Neural progenitor cell (in vitro differentiated cells): ENCODE measurements around the gene AMMECR1. TPM values are rescaled to one million over a fixed set of nuclear protein-coding genes. Genes with fewer than 3 reads are reported as not detected.
"Not testable (repeated sequence)": the region's sequence is repeated elsewhere in the genome, so short reads cannot be mapped to it uniquely, and the experiment has no call there.

Source experiments
- DNase-seq: peaks from one replicate; pipeline ENCODE4 v3.0.0-alpha.2; 2016; ENCODE audit warnings: low spot score
- H2AFZ ChIP-seq: fragments of 200-600 bp; sonication (generic); replicated peaks from 2 replicates; pipeline ENCODE4 v1.6.1; 2016; ENCODE audit warnings: antibody characterized with exemption
- H3F3A ChIP-seq: fragments of 200-600 bp; sonication (generic); 2 replicates; pipeline ENCODE4 v1.6.1; 2016; ENCODE audit warnings: antibody characterized with exemption, low read depth
- H3K27ac ChIP-seq: fragments of 200-600 bp; sonication (generic); 2 replicates; pipeline ENCODE4 v1.5.1; 2016; ENCODE audit warnings: mild to moderate bottlenecking
- H3K27me3 ChIP-seq: fragments of 200-600 bp; sonication (generic); 2 replicates; pipeline ENCODE4 v1.6.1; 2016; ENCODE audit warnings: mild to moderate bottlenecking, moderate library complexity
- H3K36me3 ChIP-seq: fragments of 200-600 bp; sonication (generic); 2 replicates; pipeline ENCODE4 v1.5.1; 2016
- H3K4me1 ChIP-seq: fragments of 200-600 bp; sonication (generic); 2 replicates; pipeline ENCODE4 v1.6.1; 2016; ENCODE audit warnings: mixed run types
- H3K4me2 ChIP-seq: fragments of 200-600 bp; sonication (generic); 2 replicates; pipeline ENCODE4 v1.6.1; 2016
- H3K4me3 ChIP-seq: fragments of 200-600 bp; sonication (generic); 2 replicates; pipeline ENCODE4 v1.5.1; 2016
- H3K79me2 ChIP-seq: fragments of 200-600 bp; sonication (generic); 2 replicates; pipeline ENCODE4 v1.6.1; 2016; ENCODE audit warnings: low read depth
- H3K9ac ChIP-seq: fragments of 200-600 bp; sonication (generic); 2 replicates; pipeline ENCODE4 v1.6.1; 2016
- H3K9me3 ChIP-seq: fragments of 200-600 bp; sonication (generic); 2 replicates; pipeline ENCODE4 v1.5.1; 2016; ENCODE audit warnings: low read depth
- H4K20me1 ChIP-seq: fragments of 200-600 bp; sonication (generic); 2 replicates; pipeline ENCODE4 v1.6.1; 2016; ENCODE audit warnings: low read depth
- H3K27ac Mint-ChIP-seq: 3 replicates; pipeline ENCODE4 v1.8.0; 2021; ENCODE audit warnings: mixed read lengths
- H3K27me3 Mint-ChIP-seq: 2 replicates; pipeline ENCODE4 v1.8.0; 2022; ENCODE audit warnings: low read depth, mild to moderate bottlenecking, inconsistent platforms, moderate library complexity, mixed read lengths; ENCODE audit not compliant: insufficient read depth
- H3K36me3 Mint-ChIP-seq: 3 replicates; pipeline ENCODE4 v1.8.0; 2021; ENCODE audit warnings: mixed read lengths
- H3K4me1 Mint-ChIP-seq: 3 replicates; pipeline ENCODE4 v1.8.0; 2021; ENCODE audit warnings: mixed read lengths
- H3K4me3 Mint-ChIP-seq: 3 replicates; pipeline ENCODE4 v1.8.0; 2021; ENCODE audit warnings: mild to moderate bottlenecking, moderate library complexity, mixed read lengths
- H3K9me3 Mint-ChIP-seq: 3 replicates; pipeline ENCODE4 v1.8.0; 2020; ENCODE audit warnings: mixed read lengths
- EZH2 ChIP-seq: fragments of 200-600 bp; sonication (generic); IDR thresholded peaks from 2 replicates; pipeline ENCODE4 v1.6.1; 2017; ENCODE audit warnings: antibody characterized with exemption, mild to moderate bottlenecking, moderate library complexity
- EZH2phosphoT487 ChIP-seq: fragments of 200-600 bp; sonication (generic); IDR thresholded peaks from 2 replicates; pipeline ENCODE4 v1.6.1; 2017; ENCODE audit warnings: antibody characterized with exemption
- total RNA-seq: library from RNA; depleted of rRNA; stranded (reverse); fragments of >200 nt; gene quantifications from 2 replicates; pipeline ENCODE4 v1.2.3, GENCODE V29; 2015; ENCODE audit warnings: low replicate concordance
- TF ChIP-seq, protein P1 (sequence below): fragments of 200-600 bp; sonication (generic); IDR thresholded peaks from 2 replicates; pipeline ENCODE4 v1.5.1; 2017; ENCODE audit warnings: antibody characterized with exemption, mild to moderate bottlenecking

Gene AMMECR1
- total RNA-seq, 1 donor from 2014 or later, result 20.3 TPM

DNA sequence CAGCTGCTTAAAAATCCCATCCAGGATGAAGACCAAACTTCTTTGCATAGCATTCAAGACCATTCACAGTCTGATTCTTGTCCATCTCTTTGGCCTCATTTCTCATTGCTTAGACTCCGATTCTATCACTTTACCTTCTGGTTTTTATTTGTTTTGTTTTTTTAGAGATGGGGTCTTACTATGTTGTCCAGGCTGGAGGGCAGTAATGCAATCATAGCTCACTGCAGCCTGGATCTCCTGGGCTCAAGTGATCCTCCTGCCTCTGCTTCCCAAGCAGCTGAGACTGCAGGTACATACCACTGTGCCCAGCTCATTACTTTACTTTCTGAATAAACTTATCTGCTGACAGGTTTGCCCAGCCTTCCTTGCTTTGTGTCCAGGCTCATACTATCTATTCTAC, 162.1 kb downstream of the AMMECR1 start:
- no peak overlapping the region for H3K9ac ChIP-seq
- H3K27ac Mint-ChIP-seq, result no peak overlapping the region
- TF ChIP-seq EZH2phosphoT487 (no peak), EZH2 (no peak)
- TF ChIP-seq, protein P1, sequence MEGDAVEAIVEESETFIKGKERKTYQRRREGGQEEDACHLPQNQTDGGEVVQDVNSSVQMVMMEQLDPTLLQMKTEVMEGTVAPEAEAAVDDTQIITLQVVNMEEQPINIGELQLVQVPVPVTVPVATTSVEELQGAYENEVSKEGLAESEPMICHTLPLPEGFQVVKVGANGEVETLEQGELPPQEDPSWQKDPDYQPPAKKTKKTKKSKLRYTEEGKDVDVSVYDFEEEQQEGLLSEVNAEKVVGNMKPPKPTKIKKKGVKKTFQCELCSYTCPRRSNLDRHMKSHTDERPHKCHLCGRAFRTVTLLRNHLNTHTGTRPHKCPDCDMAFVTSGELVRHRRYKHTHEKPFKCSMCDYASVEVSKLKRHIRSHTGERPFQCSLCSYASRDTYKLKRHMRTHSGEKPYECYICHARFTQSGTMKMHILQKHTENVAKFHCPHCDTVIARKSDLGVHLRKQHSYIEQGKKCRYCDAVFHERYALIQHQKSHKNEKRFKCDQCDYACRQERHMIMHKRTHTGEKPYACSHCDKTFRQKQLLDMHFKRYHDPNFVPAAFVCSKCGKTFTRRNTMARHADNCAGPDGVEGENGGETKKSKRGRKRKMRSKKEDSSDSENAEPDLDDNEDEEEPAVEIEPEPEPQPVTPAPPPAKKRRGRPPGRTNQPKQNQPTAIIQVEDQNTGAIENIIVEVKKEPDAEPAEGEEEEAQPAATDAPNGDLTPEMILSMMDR, result no peak
- no peaks in the 10 kb centered on the region for H3K9me3 Mint-ChIP-seq
- peaks cover 6% of the 10 kb centered on the region for H3K4me1 Mint-ChIP-seq
- no peaks in the 10 kb centered on the region for H3K79me2 ChIP-seq
- no peak overlapping the region for H2AFZ ChIP-seq
- H3K4me2 ChIP-seq, result no peak overlapping the region
- no peaks in the 10 kb centered on the region for H4K20me1 ChIP-seq
- H3K27me3 ChIP-seq, result no peaks in the 10 kb centered on the region
- no peak overlapping the region for H3K4me3 ChIP-seq
- H3K36me3 Mint-ChIP-seq, result peaks cover 2% of the 10 kb centered on the region
- H3K4me1 ChIP-seq, result no peaks in the 10 kb centered on the region
- H3K36me3 ChIP-seq, result no peaks in the 10 kb centered on the region
- H3K9me3 ChIP-seq, result no peaks in the 10 kb centered on the region
- no peaks in the 10 kb centered on the region for H3F3A ChIP-seq
- DNase-seq, result no peak
- H3K4me3 Mint-ChIP-seq, result no peak overlapping the region
- no peak overlapping the region for H3K27ac ChIP-seq
- no peaks in the 10 kb centered on the region for H3K27me3 Mint-ChIP-seq

DNA sequence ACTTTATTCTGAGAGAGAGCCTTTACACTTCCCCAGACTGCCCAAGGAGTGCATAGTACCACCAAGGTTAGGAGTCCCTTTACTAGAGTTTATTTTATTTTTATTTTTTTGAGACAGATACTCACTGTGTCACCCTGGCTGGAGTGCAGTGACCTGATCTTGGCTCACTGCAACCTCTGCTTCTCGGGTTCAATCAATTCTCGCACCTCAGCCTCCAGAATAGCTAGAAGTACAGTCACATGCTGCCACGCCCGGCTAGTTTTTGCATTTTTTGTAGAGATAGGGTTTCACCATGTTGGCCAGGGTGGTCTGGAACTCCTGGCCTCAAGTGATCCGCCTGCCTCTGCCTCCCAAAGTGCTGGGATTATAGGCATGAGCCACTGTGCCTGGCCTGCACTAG, 163.6 kb downstream of the AMMECR1 start:
- H3K27me3 Mint-ChIP-seq, H3K36me3 Mint-ChIP-seq, H3K36me3 ChIP-seq, H3K4me2 ChIP-seq, H3K27ac Mint-ChIP-seq, DNase-seq, H3K27ac ChIP-seq, H3K9me3 ChIP-seq, H3K9ac ChIP-seq, H3K79me2 ChIP-seq, H2AFZ ChIP-seq, H4K20me1 ChIP-seq, H3K4me1 Mint-ChIP-seq, H3K27me3 ChIP-seq, H3F3A ChIP-seq, H3K9me3 Mint-ChIP-seq, H3K4me3 Mint-ChIP-seq, H3K4me3 ChIP-seq, H3K4me1 ChIP-seq: not testable (repeated sequence)

DNA sequence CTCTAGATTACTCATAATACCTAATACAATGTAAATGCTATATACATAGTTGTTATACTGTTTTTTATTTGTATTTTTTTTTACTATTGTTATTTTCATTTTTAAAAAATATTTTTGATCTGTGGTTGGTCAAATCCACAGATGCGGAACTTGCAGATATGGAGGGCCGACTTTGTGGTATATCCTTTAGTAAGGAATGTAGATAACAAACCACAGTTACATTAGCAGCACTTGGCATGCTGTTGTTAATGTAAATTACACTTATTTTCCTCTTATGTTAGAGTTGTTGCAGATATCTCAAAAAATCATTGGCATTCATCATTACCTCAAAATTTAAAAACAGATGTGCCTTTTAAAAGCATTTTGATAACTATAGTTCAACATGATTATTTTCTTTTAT, 164.0 kb downstream of the AMMECR1 start:
- H3K4me2 ChIP-seq, result no peak overlapping the region
- no peaks in the 10 kb centered on the region for H3K36me3 ChIP-seq
- no peak overlapping the region for H3K9ac ChIP-seq
- TF ChIP-seq EZH2 (no peak), EZH2phosphoT487 (no peak)
- TF ChIP-seq, protein P1, result no peak
- Mint-ChIP-seq H3K9me3 (no peaks in the 10 kb centered on the region), H3K4me3 (no peak overlapping the region), H3K27ac (no peak overlapping the region), H3K4me1 (peaks cover 6% of the 10 kb centered on the region), H3K36me3 (peaks cover 4% of the 10 kb centered on the region), H3K27me3 (no peaks in the 10 kb centered on the region)
- no peak overlapping the region for H2AFZ ChIP-seq
- peaks cover 2% of the 10 kb centered on the region for H4K20me1 ChIP-seq
- DNase-seq, result no peak
- H3K4me3 ChIP-seq, result no peak overlapping the region
- H3K79me2 ChIP-seq, result no peaks in the 10 kb centered on the region
- H3F3A ChIP-seq, result no peaks in the 10 kb centered on the region
- no peak overlapping the region for H3K27ac ChIP-seq
- no peaks in the 10 kb centered on the region for H3K9me3 ChIP-seq
- no peaks in the 10 kb centered on the region for H3K27me3 ChIP-seq
- H3K4me1 ChIP-seq, result no peaks in the 10 kb centered on the region

DNA sequence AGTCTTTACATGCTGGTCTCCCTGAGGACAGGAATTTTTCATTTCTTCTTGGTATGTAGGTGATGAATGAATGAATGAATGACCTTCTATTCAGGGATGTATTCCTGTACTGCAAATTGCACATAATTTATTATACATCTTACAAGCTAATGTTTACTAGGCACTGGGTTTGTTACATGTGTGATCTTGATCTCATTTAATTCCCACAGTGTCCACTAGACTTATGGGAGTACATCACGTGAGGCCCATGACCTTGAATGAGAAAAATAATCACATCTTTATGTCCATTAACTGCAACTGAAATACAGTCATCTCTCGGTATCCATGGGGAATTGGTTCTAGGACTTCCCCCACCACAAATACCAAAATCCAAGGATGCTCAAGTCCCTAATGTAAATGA, 164.6 kb downstream of the AMMECR1 start:
- Histone ChIP-seq H3K36me3 (no peaks in the 10 kb centered on the region), H3K4me1 (no peaks in the 10 kb centered on the region), H3K27me3 (no peaks in the 10 kb centered on the region), H3K4me2 (no peak overlapping the region), H2AFZ (no peak overlapping the region), H3K9me3 (no peaks in the 10 kb centered on the region), H3K79me2 (no peaks in the 10 kb centered on the region), H3K27ac (no peak overlapping the region), H3K4me3 (no peak overlapping the region), H3K9ac (no peak overlapping the region), H3F3A (no peaks in the 10 kb centered on the region), H4K20me1 (peaks cover 3% of the 10 kb centered on the region)
- no peak for DNase-seq
- Mint-ChIP-seq H3K4me3 (no peak overlapping the region), H3K9me3 (no peaks in the 10 kb centered on the region), H3K27ac (no peak overlapping the region), H3K4me1 (peaks cover 6% of the 10 kb centered on the region), H3K36me3 (peaks cover 6% of the 10 kb centered on the region), H3K27me3 (no peaks in the 10 kb centered on the region)
- TF ChIP-seq EZH2phosphoT487 (no peak), EZH2 (no peak)
- TF ChIP-seq, protein P1, result no peak
